Upper lobe of left lung (tissue), 6 donors: ENCODE results near the gene CINP. TPM values are rescaled to one million over a fixed set of nuclear protein-coding genes. Genes with fewer than 3 reads are reported as not detected.
"Not testable (repeated sequence)": the region's sequence is repeated elsewhere in the genome, so short reads cannot be mapped to it uniquely, and the experiment has no call there.

ENCODE experiments used
- ATAC-seq, 2 donors: fragments of 200-7000 bp; cut with Tn5 transposase; one replicate each; pipeline ENCODE4 v1.9.1; 2022; ENCODE audit warnings: mild to moderate bottlenecking in 2 of 2, moderate library complexity in 2 of 2; ENCODE audit not compliant: low FRiP score in 2 of 2
- DNase-seq, 2 donors: peaks; one replicate each; pipeline ENCODE4 v3.0.0-alpha.2; 2019 to 2020
- H3K27ac ChIP-seq, 4 donors: fragments of 200-600 bp; sonication (generic); one replicate each; pipeline ENCODE4 v1.5.1; 2016 to 2019
- H3K27me3 ChIP-seq, 4 donors: fragments of 200-600 bp; sonication (generic); one replicate each; pipeline ENCODE4 v1.5.1; 2017 to 2019
- H3K36me3 ChIP-seq, 4 donors: fragments of 200-600 bp; sonication (generic); one replicate each; pipeline ENCODE4 v1.5.1; 2016 to 2019
- H3K4me1 ChIP-seq, 4 donors: fragments of 200-600 bp; sonication (generic); one replicate each; pipeline ENCODE4 v1.5.1; 2018 to 2019
- H3K4me3 ChIP-seq, 4 donors: fragments of 200-600 bp; sonication (generic); one replicate each; pipeline ENCODE4 v1.5.1; 2017 to 2019; ENCODE audit warnings: mild to moderate bottlenecking in 2 of 4, moderate library complexity in 1 of 4
- H3K9me3 ChIP-seq, 4 donors: fragments of 200-600 bp; sonication (generic); one replicate each; pipeline ENCODE4 v1.5.1; 2018 to 2019
- EP300 ChIP-seq, 4 donors: sonication (generic); formaldehyde crosslinking; IDR thresholded peaks; one replicate each; pipeline ENCODE4 v1.5.1; 2017; ENCODE audit warnings: antibody characterized with exemption in 4 of 4, control low read depth in 2 of 4
- POLR2A ChIP-seq, 4 donors: fragments of 450-650 bp; IDR thresholded peaks; one replicate each; pipeline ENCODE4 v1.5.1; 2016 to 2017; ENCODE audit warnings: antibody characterized with exemption in 4 of 4, mild to moderate bottlenecking in 2 of 4
- POLR2AphosphoS5 ChIP-seq, 2 donors: sonication (generic); formaldehyde crosslinking; IDR thresholded peaks; one replicate each; pipeline ENCODE4 v1.5.1; 2017; ENCODE audit warnings: antibody characterized with exemption in 2 of 2
- WGBS, 2 donors: methylation state at CpG; one replicate each; pipeline ENCODE4 v1.1.5; 2017 to 2018; 5-methylcytosine and 5-hydroxymethylcytosine counted together
- total RNA-seq, 6 donors: library from RNA; depleted of rRNA in 4 of 6; stranded (reverse); fragments of >200 nt in 4 of 6; gene quantifications; one replicate each; pipeline versions ENCODE4 v1.1.0 to v1.2.1, GENCODE V29; 2016 to 2021
- TF ChIP-seq, protein P1 (sequence below), 6 experiments: fragments of 450-650 bp in 4 of 6; fragments of 200-600 bp in 2 of 6; sonication (generic) in 2 of 6; IDR thresholded peaks; one replicate each; pipeline ENCODE4 v1.5.1; 2016 to 2019; ENCODE audit warnings: antibody characterized with exemption in 6 of 6
- donor health status: DM: no; HTN: no; CAD: no; lungs with moderate emphysema.
- donor health status: DM: no; HTN: yes; CAD: no; lungs with severe emphysema.

The CINP gene
- total RNA-seq, 6 donors from 2014 or later = 13.6 to 37.7 (median 31.1) TPM

DNA sequence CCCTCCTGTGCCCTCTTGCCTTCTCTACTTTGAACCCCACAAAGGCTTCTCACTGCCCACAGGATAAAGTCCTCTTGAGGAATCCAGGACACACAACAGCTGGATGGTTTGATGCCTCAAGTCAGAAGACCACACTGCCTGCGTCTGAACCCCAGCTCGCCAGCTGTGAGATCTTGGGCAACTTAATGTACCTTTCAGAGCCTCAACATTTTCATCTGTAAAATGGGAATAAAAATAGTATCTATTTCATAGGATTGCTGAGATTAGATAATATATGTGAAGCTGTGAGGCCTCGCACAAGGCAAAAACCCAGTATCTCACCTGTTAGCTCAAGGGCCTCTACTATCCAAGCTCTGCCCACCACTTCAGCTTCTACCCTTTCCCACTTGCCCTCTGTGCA, 2.3 kb downstream of the CINP start:
- Histone ChIP-seq H3K4me1 (peaks cover 17 to 20% (median 20%) of the 10 kb centered on the region in 4 donors), H3K27ac (no peak overlapping the region), H3K36me3 (peaks cover 10 to 38% (median 22%) of the 10 kb centered on the region in 4 donors), H3K9me3 (no peaks in the 10 kb centered on the region), H3K27me3 (no peaks in the 10 kb centered on the region), H3K4me3 (no peak overlapping the region)
- DNase-seq (no peak), ATAC-seq (no peak)
- 94 to 98% methylated on average over 3 of the region's 3 CpGs for WGBS, 2 donors
- TF ChIP-seq EP300 (IDR thresholded peaks at IDR 0.05) = no peak

DNA sequence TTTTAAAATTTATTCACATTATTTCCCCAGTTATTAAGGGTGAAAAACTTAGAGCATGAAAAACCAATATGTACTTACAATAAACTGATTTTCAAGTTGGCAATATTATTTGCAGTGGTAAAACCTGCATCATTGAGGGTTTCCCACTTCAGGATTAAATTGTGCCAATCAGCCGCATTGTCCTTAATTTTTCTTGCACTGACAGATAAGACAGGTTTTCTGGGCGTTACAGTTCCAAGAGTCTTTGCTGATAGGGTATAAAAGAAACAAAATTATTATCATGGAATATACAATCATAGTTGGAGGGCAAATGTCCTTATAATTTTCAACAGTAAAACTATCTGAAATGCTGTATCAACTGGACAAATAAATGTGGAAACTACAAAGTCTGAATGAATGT, 3.3 kb downstream of the CINP start:
- H3K27ac ChIP-seq = no peak overlapping the region
- whole genome bisulfite sequencing, 2 donors = 93 to 99% methylated on average over 2 of the region's 2 CpGs
- peaks cover 17 to 20% (median 19%) of the 10 kb centered on the region in 4 donors for H3K4me1 ChIP-seq
- TF ChIP-seq EP300 (IDR thresholded peaks at IDR 0.05) (no peak), POLR2A (IDR thresholded peaks at IDR 0.05) (no peak), POLR2AphosphoS5 (IDR thresholded peaks at IDR 0.05) (no peak)
- TF ChIP-seq, protein P1, sequence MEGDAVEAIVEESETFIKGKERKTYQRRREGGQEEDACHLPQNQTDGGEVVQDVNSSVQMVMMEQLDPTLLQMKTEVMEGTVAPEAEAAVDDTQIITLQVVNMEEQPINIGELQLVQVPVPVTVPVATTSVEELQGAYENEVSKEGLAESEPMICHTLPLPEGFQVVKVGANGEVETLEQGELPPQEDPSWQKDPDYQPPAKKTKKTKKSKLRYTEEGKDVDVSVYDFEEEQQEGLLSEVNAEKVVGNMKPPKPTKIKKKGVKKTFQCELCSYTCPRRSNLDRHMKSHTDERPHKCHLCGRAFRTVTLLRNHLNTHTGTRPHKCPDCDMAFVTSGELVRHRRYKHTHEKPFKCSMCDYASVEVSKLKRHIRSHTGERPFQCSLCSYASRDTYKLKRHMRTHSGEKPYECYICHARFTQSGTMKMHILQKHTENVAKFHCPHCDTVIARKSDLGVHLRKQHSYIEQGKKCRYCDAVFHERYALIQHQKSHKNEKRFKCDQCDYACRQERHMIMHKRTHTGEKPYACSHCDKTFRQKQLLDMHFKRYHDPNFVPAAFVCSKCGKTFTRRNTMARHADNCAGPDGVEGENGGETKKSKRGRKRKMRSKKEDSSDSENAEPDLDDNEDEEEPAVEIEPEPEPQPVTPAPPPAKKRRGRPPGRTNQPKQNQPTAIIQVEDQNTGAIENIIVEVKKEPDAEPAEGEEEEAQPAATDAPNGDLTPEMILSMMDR (IDR thresholded peaks at IDR 0.05) = no peak
- no peak for DNase-seq
- H3K4me3 ChIP-seq = no peak overlapping the region
- no peaks in the 10 kb centered on the region for H3K27me3 ChIP-seq
- no peak for ATAC-seq
- H3K9me3 ChIP-seq = no peaks in the 10 kb centered on the region
- peaks cover 18 to 49% (median 33%) of the 10 kb centered on the region in 4 donors for H3K36me3 ChIP-seq

DNA sequence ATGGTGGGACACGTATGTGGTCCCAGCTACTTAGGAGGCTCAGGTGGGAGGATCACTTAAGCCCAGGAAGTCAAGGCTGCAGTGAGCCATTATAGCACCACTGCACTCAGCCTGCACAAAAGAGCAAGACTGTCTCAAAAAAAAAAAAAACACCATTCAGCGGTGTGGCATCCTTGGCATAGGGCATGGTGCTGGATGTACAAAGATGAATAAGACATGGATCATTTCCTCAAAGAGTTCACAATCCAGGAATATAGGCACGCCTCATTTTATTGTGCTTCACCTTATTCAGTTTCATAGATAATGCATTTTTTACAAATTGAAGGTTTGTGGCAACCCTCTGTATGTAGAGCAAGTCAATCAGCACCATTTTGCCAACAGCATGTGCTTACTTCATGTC, 6.4 kb downstream of the CINP start:
- peaks cover under 1 to 13% (median 9%) of the 10 kb centered on the region in 4 donors for H3K4me1 ChIP-seq
- ATAC-seq = no peak
- WGBS, 2 donors = 86 to 100% methylated on average over 3 of the region's 3 CpGs
- H3K36me3 ChIP-seq = peaks cover 20 to 75% (median 52%) of the 10 kb centered on the region in 4 donors
- no peak overlapping the region for H3K27ac ChIP-seq
- H3K4me3 ChIP-seq = no peak overlapping the region
- no peak for DNase-seq
- no peaks in the 10 kb centered on the region for H3K9me3 ChIP-seq
- TF ChIP-seq POLR2A (IDR thresholded peaks at IDR 0.05) (no peak), EP300 (IDR thresholded peaks at IDR 0.05) (no peak), POLR2AphosphoS5 (IDR thresholded peaks at IDR 0.05) (no peak)
- TF ChIP-seq, protein P1 (IDR thresholded peaks at IDR 0.05) = no peak
- H3K27me3 ChIP-seq = no peaks in the 10 kb centered on the region

DNA sequence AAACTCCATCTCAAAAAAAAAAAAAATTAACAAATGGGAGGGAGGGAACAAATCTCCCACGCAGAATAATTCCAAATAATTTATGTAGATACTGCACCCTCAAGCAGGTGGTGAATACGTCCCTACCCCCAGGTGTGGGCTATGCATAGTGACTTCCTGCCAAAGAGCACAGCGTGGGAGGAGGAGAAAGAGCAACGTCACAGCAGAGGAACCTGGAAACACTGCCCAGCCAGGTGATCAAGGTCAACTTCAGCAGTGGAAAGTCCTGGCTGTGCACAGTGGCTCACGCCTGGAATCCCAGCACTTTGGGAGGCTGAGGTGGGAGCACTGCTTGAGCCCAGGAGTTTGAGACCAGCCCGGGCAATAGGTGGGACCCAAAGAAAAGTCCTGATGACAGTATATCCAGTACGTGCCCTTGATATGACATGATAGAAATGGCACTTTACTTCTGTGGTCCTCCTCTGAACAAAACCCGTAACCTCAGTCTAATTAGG, 9.5 kb downstream of the CINP start:
- H3K4me3 ChIP-seq = no peak overlapping the region
- DNase-seq = peak in 1 of 2 donors; percentile 28
- peaks cover 25 to 83% (median 55%) of the 10 kb centered on the region in 4 donors for H3K36me3 ChIP-seq
- TF ChIP-seq, protein P1 (IDR thresholded peaks at IDR 0.05) = no peak
- TF ChIP-seq POLR2A (IDR thresholded peaks at IDR 0.05) (no peak), POLR2AphosphoS5 (IDR thresholded peaks at IDR 0.05) (no peak), EP300 (IDR thresholded peaks at IDR 0.05) (no peak)
- no peak for ATAC-seq
- peaks cover 0 to 19% (median 15%) of the 10 kb centered on the region in 4 donors for H3K4me1 ChIP-seq
- H3K9me3 ChIP-seq = no peaks in the 10 kb centered on the region
- 89 to 90% methylated on average over 8 of the region's 8 CpGs for WGBS, 2 donors
- H3K27ac ChIP-seq = peak overlapping the region; percentile 9 to 79 (median 68)
- H3K27me3 ChIP-seq = no peaks in the 10 kb centered on the region

DNA sequence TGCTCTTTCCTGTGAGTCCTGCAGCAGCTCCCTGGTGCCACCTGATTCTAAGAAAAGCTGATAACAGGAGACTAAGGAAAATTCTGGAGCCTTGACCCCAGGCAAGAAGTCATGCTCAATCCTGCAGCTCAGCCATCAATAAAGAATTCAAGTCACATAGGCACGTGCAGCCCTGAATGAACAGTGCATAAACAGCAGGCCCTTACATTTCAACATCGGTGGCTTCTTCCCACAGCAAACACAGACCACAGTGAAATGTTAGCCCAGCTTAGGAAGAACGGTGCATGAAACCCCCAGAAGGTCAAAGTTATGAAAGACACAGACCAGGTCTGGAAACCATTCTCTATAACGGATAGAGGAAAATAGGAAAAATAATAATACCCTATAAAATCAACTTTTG, 10.5 kb downstream of the CINP start:
- 79 to 87% methylated on average over 4 of the region's 4 CpGs for WGBS, 2 donors
- Histone ChIP-seq H3K4me1 (peaks cover 0 to 19% (median 15%) of the 10 kb centered on the region in 4 donors), H3K4me3 (no peak overlapping the region), H3K27me3 (no peaks in the 10 kb centered on the region), H3K27ac (peak overlapping the region; percentile 9 to 79 (median 68)), H3K36me3 (peaks cover 25 to 83% (median 55%) of the 10 kb centered on the region in 4 donors), H3K9me3 (no peaks in the 10 kb centered on the region)
- DNase-seq (no peak), ATAC-seq (no peak)
- TF ChIP-seq POLR2AphosphoS5 (IDR thresholded peaks at IDR 0.05) = no peak
- no peak for TF ChIP-seq POLR2A (IDR thresholded peaks at IDR 0.05)
- TF ChIP-seq EP300 (IDR thresholded peaks at IDR 0.05) = no peak
- TF ChIP-seq, protein P1 (IDR thresholded peaks at IDR 0.05) = no peak

DNA sequence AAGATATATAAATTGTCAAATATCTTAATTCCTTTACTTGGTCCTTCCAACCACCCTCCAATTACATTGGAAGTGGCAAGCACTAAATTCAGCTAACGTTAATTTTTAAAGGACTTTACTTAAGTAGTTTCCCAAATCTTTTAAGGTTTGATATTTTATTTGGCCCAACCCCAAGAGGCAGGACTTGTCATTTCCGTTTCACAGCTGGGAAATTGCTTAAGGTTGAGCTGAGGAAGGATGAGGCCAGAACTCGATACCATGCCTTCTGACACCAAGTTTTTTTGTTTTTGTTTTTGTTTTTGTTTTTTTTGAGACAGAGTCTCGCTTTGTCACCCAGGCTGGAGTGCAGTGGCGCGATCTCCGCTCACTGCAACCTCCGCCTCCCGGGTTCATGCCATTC, 11.1 kb downstream of the CINP start:
- Histone ChIP-seq H3K4me1 (peaks cover 0 to 19% (median 15%) of the 10 kb centered on the region in 4 donors), H3K27ac (peak overlapping the region; percentile 57 to 79 (median 74)), H3K36me3 (peaks cover 22 to 85% (median 55%) of the 10 kb centered on the region in 4 donors)
- H3K27me3 ChIP-seq, ATAC-seq, H3K9me3 ChIP-seq, H3K4me3 ChIP-seq, DNase-seq: not testable (repeated sequence)
- 68 to 73% methylated on average over 9 of the region's 9 CpGs for WGBS, 2 donors
